ENCODE results near the gene IMP3. TPM values are rescaled to one million over a fixed set of nuclear protein-coding genes. Genes with fewer than 3 reads are reported as not detected.

IMP3 gene
- total RNA-seq, 1 experiment from 2014 or later, result 56.0 TPM

DNA sequence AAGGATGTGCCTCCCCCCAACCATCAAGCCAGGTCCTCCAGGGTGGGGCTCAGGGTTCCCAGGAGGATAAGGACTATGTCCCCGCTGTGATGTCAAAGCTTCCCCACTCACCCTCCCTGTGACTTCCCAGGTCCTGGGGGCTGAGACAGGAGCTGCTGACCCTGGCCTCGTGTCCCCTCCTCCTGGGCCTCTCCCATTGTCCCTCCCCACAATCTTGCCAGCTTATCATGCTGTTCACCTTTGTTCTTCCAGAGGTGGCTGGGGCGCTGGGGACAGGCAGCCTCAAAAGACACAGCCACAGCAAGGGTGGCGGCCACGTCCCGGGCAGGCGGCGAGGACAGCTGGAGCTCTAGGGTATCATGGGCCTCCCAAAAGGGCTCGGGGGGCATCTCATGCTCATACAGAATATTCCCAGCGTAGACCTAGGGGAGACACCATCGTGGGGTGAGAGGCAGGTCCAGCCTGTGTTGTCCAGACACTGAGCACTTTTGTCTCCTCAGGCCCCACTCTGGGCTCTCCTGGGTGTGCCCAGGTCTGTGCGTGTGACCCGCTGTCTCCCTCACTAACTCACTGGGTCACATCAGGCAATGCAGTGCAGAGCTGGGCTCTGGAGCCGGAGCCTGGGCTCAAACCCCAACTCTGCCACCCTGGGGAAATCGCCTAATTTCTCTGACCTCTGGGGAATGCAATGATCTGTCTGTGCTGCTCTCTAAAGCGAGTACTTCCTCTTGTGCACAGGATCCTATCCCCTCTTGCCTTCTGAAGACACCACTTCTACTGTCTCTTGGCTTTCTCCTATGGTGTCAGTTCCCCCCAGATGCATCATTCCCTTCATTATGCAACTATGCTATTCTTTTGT, 37.7 kb upstream of the IMP3 start:
- no peak for TF ChIP-seq POLR2AphosphoS5 (IDR thresholded peaks at IDR 0.05; ENCODE audit: low read depth, low read length)
- TF ChIP-seq SIN3A (IDR thresholded peaks at IDR 0.05; ENCODE audit: borderline replicate concordance, insufficient read depth, low read depth, low read length), result no peak
- TF ChIP-seq, protein P1, sequence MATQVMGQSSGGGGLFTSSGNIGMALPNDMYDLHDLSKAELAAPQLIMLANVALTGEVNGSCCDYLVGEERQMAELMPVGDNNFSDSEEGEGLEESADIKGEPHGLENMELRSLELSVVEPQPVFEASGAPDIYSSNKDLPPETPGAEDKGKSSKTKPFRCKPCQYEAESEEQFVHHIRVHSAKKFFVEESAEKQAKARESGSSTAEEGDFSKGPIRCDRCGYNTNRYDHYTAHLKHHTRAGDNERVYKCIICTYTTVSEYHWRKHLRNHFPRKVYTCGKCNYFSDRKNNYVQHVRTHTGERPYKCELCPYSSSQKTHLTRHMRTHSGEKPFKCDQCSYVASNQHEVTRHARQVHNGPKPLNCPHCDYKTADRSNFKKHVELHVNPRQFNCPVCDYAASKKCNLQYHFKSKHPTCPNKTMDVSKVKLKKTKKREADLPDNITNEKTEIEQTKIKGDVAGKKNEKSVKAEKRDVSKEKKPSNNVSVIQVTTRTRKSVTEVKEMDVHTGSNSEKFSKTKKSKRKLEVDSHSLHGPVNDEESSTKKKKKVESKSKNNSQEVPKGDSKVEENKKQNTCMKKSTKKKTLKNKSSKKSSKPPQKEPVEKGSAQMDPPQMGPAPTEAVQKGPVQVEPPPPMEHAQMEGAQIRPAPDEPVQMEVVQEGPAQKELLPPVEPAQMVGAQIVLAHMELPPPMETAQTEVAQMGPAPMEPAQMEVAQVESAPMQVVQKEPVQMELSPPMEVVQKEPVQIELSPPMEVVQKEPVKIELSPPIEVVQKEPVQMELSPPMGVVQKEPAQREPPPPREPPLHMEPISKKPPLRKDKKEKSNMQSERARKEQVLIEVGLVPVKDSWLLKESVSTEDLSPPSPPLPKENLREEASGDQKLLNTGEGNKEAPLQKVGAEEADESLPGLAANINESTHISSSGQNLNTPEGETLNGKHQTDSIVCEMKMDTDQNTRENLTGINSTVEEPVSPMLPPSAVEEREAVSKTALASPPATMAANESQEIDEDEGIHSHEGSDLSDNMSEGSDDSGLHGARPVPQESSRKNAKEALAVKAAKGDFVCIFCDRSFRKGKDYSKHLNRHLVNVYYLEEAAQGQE (IDR thresholded peaks at IDR 0.05; ENCODE audit: insufficient read depth in 1 of 2, low read depth in 2 of 2, low read length in 1 of 2), result no peak
- TF ChIP-seq TCF7L2 (IDR thresholded peaks at IDR 0.05; ENCODE audit: low read depth, low read length), result no peak
- TF ChIP-seq, protein P2, sequence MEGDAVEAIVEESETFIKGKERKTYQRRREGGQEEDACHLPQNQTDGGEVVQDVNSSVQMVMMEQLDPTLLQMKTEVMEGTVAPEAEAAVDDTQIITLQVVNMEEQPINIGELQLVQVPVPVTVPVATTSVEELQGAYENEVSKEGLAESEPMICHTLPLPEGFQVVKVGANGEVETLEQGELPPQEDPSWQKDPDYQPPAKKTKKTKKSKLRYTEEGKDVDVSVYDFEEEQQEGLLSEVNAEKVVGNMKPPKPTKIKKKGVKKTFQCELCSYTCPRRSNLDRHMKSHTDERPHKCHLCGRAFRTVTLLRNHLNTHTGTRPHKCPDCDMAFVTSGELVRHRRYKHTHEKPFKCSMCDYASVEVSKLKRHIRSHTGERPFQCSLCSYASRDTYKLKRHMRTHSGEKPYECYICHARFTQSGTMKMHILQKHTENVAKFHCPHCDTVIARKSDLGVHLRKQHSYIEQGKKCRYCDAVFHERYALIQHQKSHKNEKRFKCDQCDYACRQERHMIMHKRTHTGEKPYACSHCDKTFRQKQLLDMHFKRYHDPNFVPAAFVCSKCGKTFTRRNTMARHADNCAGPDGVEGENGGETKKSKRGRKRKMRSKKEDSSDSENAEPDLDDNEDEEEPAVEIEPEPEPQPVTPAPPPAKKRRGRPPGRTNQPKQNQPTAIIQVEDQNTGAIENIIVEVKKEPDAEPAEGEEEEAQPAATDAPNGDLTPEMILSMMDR (IDR thresholded peaks at IDR 0.05), result no peak
- H3K36me3 ChIP-seq (ENCODE audit: control insufficient read depth, insufficient read depth, low read length), result no peaks in the 10 kb centered on the region
- in situ Hi-C loops (cut with HindIII; ENCODE audit: low pct_unique_long_range_greater_than_20kb, low sequenced_read_pairs), result no loop called here
- no peak overlapping the region for H3K4me3 ChIP-seq (ENCODE audit: low read depth in 2 of 2, low read length in 2 of 2)
- no peaks in the 10 kb centered on the region for H3K9me3 ChIP-seq (ENCODE audit: control insufficient read depth, insufficient read depth, low read depth, low read length)
- no peak overlapping the region for H3K27ac ChIP-seq (ENCODE audit: low read length)
- BruUV-seq (replicated peaks), result no TSS peak
- POLR2A ChIA-PET, result interaction anchor here (0.6 kb wide), 1 partner anchor 169 kb away, joined by 3 read pairs; no protein-coding TSS in a partner anchor
- intact Hi-C loops (cut with micrococcal nuclease; ENCODE audit: unreplicated experiment), result no loop called here
- CTCF ChIA-PET, result no interaction called here
- ATAC-seq (no peak), DNase-seq (ENCODE audit: low read depth, low spot score) (no peak)
- H3K27me3 ChIP-seq (ENCODE audit: control insufficient read depth, insufficient read depth, low read length), result no peaks in the 10 kb centered on the region
- peaks cover 14% of the 10 kb centered on the region for H3K4me1 ChIP-seq (ENCODE audit: control insufficient read depth, insufficient read depth, low read length)

DNA sequence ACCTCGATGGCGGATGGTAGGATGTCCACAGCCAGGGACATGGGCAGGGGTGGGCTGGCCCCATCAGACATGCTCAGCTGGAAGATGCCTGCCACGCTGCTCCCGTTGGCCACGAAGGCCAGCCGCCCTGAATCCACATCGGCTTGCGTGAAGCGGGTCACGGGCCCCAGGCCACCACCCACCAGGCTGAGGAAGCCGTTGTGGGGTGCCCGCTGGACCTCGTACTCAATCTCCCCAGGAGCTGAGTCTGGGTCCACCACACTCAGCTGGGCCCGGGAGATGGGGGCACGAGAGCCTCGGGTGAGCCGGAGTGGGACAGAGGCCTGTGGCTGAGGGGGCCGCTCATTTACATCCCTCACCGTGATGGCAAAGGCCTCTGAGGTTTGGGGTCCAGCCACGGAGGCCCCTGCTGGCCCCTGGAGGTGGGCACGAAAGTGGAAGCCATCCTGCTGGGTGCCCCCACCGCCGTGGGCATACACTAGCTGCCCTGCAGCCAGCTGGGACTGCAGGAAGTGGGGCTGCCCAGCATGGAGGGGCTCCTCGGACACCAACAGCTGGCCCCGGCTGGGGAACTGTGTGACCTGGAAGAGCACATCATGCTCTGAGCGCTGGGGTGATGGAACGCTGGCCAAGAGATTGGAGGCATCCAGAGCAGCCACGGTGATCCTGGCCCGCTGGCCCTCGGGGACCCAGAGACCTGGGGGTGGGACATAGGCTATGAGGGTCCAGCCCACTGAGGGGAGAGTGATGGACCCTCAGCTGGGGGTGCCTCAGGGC, 36.9 kb upstream of the IMP3 start:
- H3K4me3 ChIP-seq (ENCODE audit: low read depth in 2 of 2, low read length in 2 of 2), result no peak overlapping the region
- no peaks in the 10 kb centered on the region for H3K27me3 ChIP-seq (ENCODE audit: control insufficient read depth, insufficient read depth, low read length)
- intact Hi-C loops (cut with micrococcal nuclease; ENCODE audit: unreplicated experiment) (no loop called here), in situ Hi-C loops (cut with HindIII; ENCODE audit: low pct_unique_long_range_greater_than_20kb, low sequenced_read_pairs) (no loop called here)
- DNase-seq (ENCODE audit: low read depth, low spot score), result no peak
- BruUV-seq (replicated peaks), result no TSS peak
- no peak overlapping the region for H3K27ac ChIP-seq (ENCODE audit: low read length)
- CTCF ChIA-PET, result no interaction called here
- POLR2A ChIA-PET, result no interaction called here
- H3K36me3 ChIP-seq (ENCODE audit: control insufficient read depth, insufficient read depth, low read length), result no peaks in the 10 kb centered on the region
- peaks cover 22% of the 10 kb centered on the region for H3K4me1 ChIP-seq (ENCODE audit: control insufficient read depth, insufficient read depth, low read length)
- TF ChIP-seq POLR2AphosphoS5 (IDR thresholded peaks at IDR 0.05; ENCODE audit: low read depth, low read length) (no peak), TCF7L2 (IDR thresholded peaks at IDR 0.05; ENCODE audit: low read depth, low read length) (no peak), SIN3A (IDR thresholded peaks at IDR 0.05; ENCODE audit: borderline replicate concordance, insufficient read depth, low read depth, low read length) (no peak)
- TF ChIP-seq, protein P2 (IDR thresholded peaks at IDR 0.05), result no peak
- TF ChIP-seq, protein P1 (IDR thresholded peaks at IDR 0.05; ENCODE audit: insufficient read depth in 1 of 2, low read depth in 2 of 2, low read length in 1 of 2), result no peak
- H3K9me3 ChIP-seq (ENCODE audit: control insufficient read depth, insufficient read depth, low read depth, low read length), result no peaks in the 10 kb centered on the region
- ATAC-seq, result no peak
